Gastroesophageal sphincter (tissue), 3 donors: ENCODE results near the gene EPHA5.

Source experiments
- CTCF ChIP-seq, 4 experiments: fragments of 200-600 bp in 2 of 4; fragments of 450-650 bp in 2 of 4; sonication (generic) in 1 of 4; IDR thresholded peaks; one replicate each; pipeline ENCODE4 v1.5.1; 2017 to 2019; ENCODE audit warnings: antibody characterized with exemption in 4 of 4, mild to moderate bottlenecking in 2 of 4, moderate library complexity in 2 of 4
- EP300 ChIP-seq: sonication (generic); formaldehyde crosslinking; IDR thresholded peaks from one replicate; pipeline ENCODE4 v1.6.1; 2017; ENCODE audit warnings: antibody characterized with exemption, mild to moderate bottlenecking
- POLR2A ChIP-seq, 2 donors: fragments of 450-650 bp; IDR thresholded peaks; one replicate each; pipeline ENCODE4 v1.6.1; 2017; ENCODE audit warnings: antibody characterized with exemption in 2 of 2, mild to moderate bottlenecking in 2 of 2, moderate library complexity in 1 of 2

GRCh38 chr4:65510976-65511375 is 159.3 kb downstream of the EPHA5 start:
- TF ChIP-seq CTCF (IDR thresholded peaks at IDR 0.05), result no peak
- TF ChIP-seq POLR2A (IDR thresholded peaks at IDR 0.05), result no peak
- TF ChIP-seq EP300, result no peak
